Left lung (tissue), 10 donors: ENCODE measurements around the gene DTNB. TPM values are rescaled to one million over a fixed set of nuclear protein-coding genes. Genes with fewer than 3 reads are reported as not detected.

Experiments used
- ATAC-seq: fragments of 200-7000 bp; cut with Tn5 transposase; one replicate; pipeline ENCODE4 v1.9.1; 2020; ENCODE audit warnings: moderate library complexity
- DNase-seq, 4 donors: peaks; one replicate each; pipeline ENCODE4 v3.0.0-alpha.2; 2013 to 2020
- H3K27ac ChIP-seq, 2 donors: fragments of 200-600 bp; sonication (generic) in 1 of 2; one replicate each; pipeline versions ENCODE4 v1.5.0 to v1.8.0; 2020 to 2021
- H3K27me3 ChIP-seq, 2 donors: fragments of 200-600 bp; sonication (generic) in 1 of 2; one replicate each; pipeline versions ENCODE4 v1.5.0 to v1.8.0; 2020 to 2021
- H3K36me3 ChIP-seq, 2 donors: fragments of 200-600 bp; sonication (generic) in 1 of 2; one replicate each; pipeline versions ENCODE4 v1.5.0 to v1.8.0; 2020 to 2021
- H3K4me1 ChIP-seq, 2 donors: fragments of 200-600 bp; one replicate each; pipeline ENCODE4 v1.8.0; 2021
- H3K4me3 ChIP-seq, 2 donors: fragments of 200-600 bp; sonication (generic) in 1 of 2; one replicate each; pipeline versions ENCODE4 v1.5.0 to v1.8.0; 2020 to 2021; ENCODE audit warnings: mild to moderate bottlenecking in 1 of 2
- H3K9me3 ChIP-seq, 2 donors: fragments of 200-600 bp; sonication (generic) in 1 of 2; one replicate each; pipeline versions ENCODE4 v1.5.0 to v1.8.0; 2020 to 2021
- intact Hi-C, 2 donors: fragments of 100-400 bp; cut with DNase I; formaldehyde crosslinking; loops; one replicate each; pipeline versions ENCODE4 v1.11.2 to v1.14.2; 2022
- polyA plus RNA-seq, 6 donors: library from polyadenylated mRNA; unstranded; fragments of 120-200 nt; gene quantifications; one replicate each; pipeline ENCODE4 v1.2.1, GENCODE V29; 2013; ENCODE audit not compliant: insufficient read length in 6 of 6
- total RNA-seq, 2 donors: library from RNA; stranded (reverse); fragmentation: NEBNext Ultra II Directional; extraction: Animal tissue kit (Norgen Biotek cat#: 25700); gene quantifications; one replicate each; pipeline ENCODE4 v1.2.1, GENCODE V29; 2021
- TF ChIP-seq, protein P1 (sequence below), 2 donors: fragments of 200-600 bp; sonication (generic) in 1 of 2; IDR thresholded peaks; one replicate each; pipeline versions ENCODE4 v1.5.0 to v1.8.0; 2021; ENCODE audit warnings: antibody characterized with exemption in 2 of 2
- donor health status: DM: no; HTN: yes; CAD: no.
- donor health status: DM: no; HTN: no; CAD: no.

Gene DTNB
- total and polyA plus RNA-seq, 8 donors, result 17.6 to 32.5 (median 29.5) TPM

DNA sequence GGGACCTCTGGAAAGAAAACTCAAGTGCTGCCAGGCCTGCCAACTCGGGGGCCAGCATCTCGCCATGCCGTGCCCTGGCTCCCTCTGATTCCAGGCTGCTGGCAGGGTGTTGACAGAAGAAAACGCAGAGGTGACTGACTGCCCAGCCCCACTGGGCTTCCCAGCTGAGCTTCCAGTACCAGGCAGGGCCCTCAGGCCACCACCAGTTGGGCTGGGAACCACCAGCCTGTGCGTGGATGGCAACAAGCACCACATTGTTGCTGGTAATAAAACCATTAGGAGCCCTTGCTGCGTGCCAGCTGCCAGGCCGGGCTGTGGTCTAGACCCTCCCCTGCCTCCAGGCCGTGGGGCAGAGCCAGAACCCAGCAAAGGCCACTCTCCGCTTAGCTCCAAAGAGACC, 340.8 kb downstream of the DTNB start:
- Histone ChIP-seq H3K27ac (no peak overlapping the region), H3K9me3 (no peaks in the 10 kb centered on the region), H3K4me1 (peaks cover 0 to 6% of the 10 kb centered on the region in 2 donors), H3K4me3 (no peak overlapping the region), H3K36me3 (peaks cover 0 to under 1% of the 10 kb centered on the region in 2 donors), H3K27me3 (no peaks in the 10 kb centered on the region)
- TF ChIP-seq, protein P1, sequence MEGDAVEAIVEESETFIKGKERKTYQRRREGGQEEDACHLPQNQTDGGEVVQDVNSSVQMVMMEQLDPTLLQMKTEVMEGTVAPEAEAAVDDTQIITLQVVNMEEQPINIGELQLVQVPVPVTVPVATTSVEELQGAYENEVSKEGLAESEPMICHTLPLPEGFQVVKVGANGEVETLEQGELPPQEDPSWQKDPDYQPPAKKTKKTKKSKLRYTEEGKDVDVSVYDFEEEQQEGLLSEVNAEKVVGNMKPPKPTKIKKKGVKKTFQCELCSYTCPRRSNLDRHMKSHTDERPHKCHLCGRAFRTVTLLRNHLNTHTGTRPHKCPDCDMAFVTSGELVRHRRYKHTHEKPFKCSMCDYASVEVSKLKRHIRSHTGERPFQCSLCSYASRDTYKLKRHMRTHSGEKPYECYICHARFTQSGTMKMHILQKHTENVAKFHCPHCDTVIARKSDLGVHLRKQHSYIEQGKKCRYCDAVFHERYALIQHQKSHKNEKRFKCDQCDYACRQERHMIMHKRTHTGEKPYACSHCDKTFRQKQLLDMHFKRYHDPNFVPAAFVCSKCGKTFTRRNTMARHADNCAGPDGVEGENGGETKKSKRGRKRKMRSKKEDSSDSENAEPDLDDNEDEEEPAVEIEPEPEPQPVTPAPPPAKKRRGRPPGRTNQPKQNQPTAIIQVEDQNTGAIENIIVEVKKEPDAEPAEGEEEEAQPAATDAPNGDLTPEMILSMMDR (IDR thresholded peaks at IDR 0.05), result no peak
- no peak for DNase-seq
- intact Hi-C loops, result no loop called here
- no peak for ATAC-seq

- DNase-seq, result no peak
- H3K27ac ChIP-seq, result no peak overlapping the region
- H3K4me1 ChIP-seq, result peaks cover 0 to 6% of the 10 kb centered on the region in 2 donors
- ATAC-seq, result no peak
- peaks cover 0 to 5% of the 10 kb centered on the region in 2 donors for H3K9me3 ChIP-seq
- TF ChIP-seq, protein P1 (IDR thresholded peaks at IDR 0.05), result no peak
- intact Hi-C loops, result no loop called here
- H3K4me3 ChIP-seq, result no peak overlapping the region
- peaks cover 0 to 8% of the 10 kb centered on the region in 2 donors for H3K36me3 ChIP-seq
- H3K27me3 ChIP-seq, result no peaks in the 10 kb centered on the region
These were observed 341.6 kb downstream of the DTNB start for GRCh38 chr2:25331686-25332365.

DNA sequence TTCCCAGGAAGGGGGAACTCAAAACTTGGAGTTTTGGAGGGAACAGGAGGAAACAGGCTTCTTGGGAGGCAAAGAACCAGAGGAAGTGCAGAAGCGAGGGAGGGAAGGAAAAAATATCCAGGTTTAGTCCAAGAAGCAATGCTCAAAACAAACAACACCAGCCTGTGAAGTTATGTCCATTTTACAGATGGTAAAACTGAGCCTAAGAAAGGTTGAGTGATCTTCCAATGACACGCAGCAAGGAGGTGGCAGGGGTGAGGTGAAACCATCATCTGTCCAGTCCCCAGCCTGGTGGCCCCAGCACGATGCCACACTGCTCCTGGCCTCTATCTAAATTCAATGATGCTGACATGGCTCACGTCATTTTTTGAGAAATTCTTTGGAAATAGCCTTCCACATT, 342.4 kb downstream of the DTNB start:
- Histone ChIP-seq H3K4me1 (peaks cover 0 to 4% of the 10 kb centered on the region in 2 donors), H3K27ac (no peak overlapping the region), H3K27me3 (no peaks in the 10 kb centered on the region), H3K36me3 (peaks cover 0 to 13% of the 10 kb centered on the region in 2 donors), H3K9me3 (peaks cover 0 to 11% of the 10 kb centered on the region in 2 donors), H3K4me3 (no peak overlapping the region)
- intact Hi-C loops, result no loop called here
- TF ChIP-seq, protein P1 (IDR thresholded peaks at IDR 0.05), result no peak
- ATAC-seq (no peak), DNase-seq (no peak)

- Histone ChIP-seq H3K27ac (no peak overlapping the region), H3K36me3 (peaks cover 0 to 13% of the 10 kb centered on the region in 2 donors), H3K9me3 (peaks cover 0 to 11% of the 10 kb centered on the region in 2 donors), H3K27me3 (no peaks in the 10 kb centered on the region), H3K4me1 (no peaks in the 10 kb centered on the region), H3K4me3 (no peak overlapping the region)
- intact Hi-C loops, result no loop called here
- ATAC-seq, result no peak
- DNase-seq, result no peak
- TF ChIP-seq, protein P1 (IDR thresholded peaks at IDR 0.05), result no peak
These were observed 343.1 kb downstream of the DTNB start for GRCh38 chr2:25330273-25330672.

GRCh38 chr2:25328152-25329085, 345.0 kb downstream of the DTNB start:
- H3K4me1 ChIP-seq, result peaks cover 0 to 11% of the 10 kb centered on the region in 2 donors
- intact Hi-C loops, result no loop called here

More at GRCh38 chr2:25328152-25329085, 345.0 kb downstream of the DTNB start:
- H3K27ac ChIP-seq, result no peak overlapping the region
- peaks cover 0 to 13% of the 10 kb centered on the region in 2 donors for H3K36me3 ChIP-seq
- no peak for ATAC-seq
- DNase-seq, result no peak
- TF ChIP-seq, protein P1 (IDR thresholded peaks at IDR 0.05), result no peak
- H3K9me3 ChIP-seq, result peaks cover 0 to 11% of the 10 kb centered on the region in 2 donors
- H3K27me3 ChIP-seq, result no peaks in the 10 kb centered on the region
- H3K4me3 ChIP-seq, result no peak overlapping the region
